Stomach (tissue), 9 donors: ENCODE results near the gene DMXL2. TPM values are rescaled to one million over a fixed set of nuclear protein-coding genes. Genes with fewer than 3 reads are reported as not detected.
"Not testable (repeated sequence)": the region's sequence is repeated elsewhere in the genome, so short reads cannot be mapped to it uniquely, and the experiment has no call there.

ENCODE experiments used
- DNase-seq, 2 donors: peaks; one replicate each; pipeline versions ENCODE4 v3.0.0 to v3.0.0-alpha.2; 2013 to 2019
- H3K27ac ChIP-seq, 5 donors: fragments of 200-600 bp in 4 of 5; sonication (generic) in 4 of 5; one replicate each; pipeline ENCODE4 v1.5.1; 2013 to 2019; ENCODE audit warnings: mild to moderate bottlenecking in 1 of 5, moderate library complexity in 1 of 5
- H3K27me3 ChIP-seq, 3 donors: fragments of 200-600 bp; sonication (generic); one replicate each; pipeline ENCODE4 v1.5.1; 2017 to 2019; ENCODE audit warnings: mixed run types in 1 of 3
- H3K36me3 ChIP-seq, 4 donors: fragments of 200-600 bp; sonication (generic); 1 replicate in 3 of 4; 2 replicates in 1 of 4; pipeline ENCODE4 v1.5.1; 2016 to 2019
- H3K4me1 ChIP-seq, 4 donors: fragments of 200-600 bp; sonication (generic); one replicate each; pipeline ENCODE4 v1.5.1; 2016 to 2019
- H3K4me3 ChIP-seq, 4 donors: fragments of 200-600 bp; sonication (generic) in 3 of 4; one replicate each; pipeline ENCODE4 v1.5.1; 2016 to 2019; ENCODE audit warnings: mild to moderate bottlenecking in 1 of 4
- H3K9me3 ChIP-seq, 4 donors: fragments of 200-600 bp; sonication (generic); one replicate each; pipeline ENCODE4 v1.5.1; 2016 to 2019
- CTCF ChIP-seq, 7 experiments: fragments of 450-650 bp in 4 of 7; fragments of 200-600 bp in 3 of 7; sonication (generic) in 3 of 7; IDR thresholded peaks; one replicate each; pipeline ENCODE4 v1.5.1; 2016 to 2019; ENCODE audit warnings: antibody characterized with exemption in 7 of 7, control low read depth in 2 of 7, mild to moderate bottlenecking in 1 of 7
- EP300 ChIP-seq: sonication (generic); formaldehyde crosslinking; IDR thresholded peaks from one replicate; pipeline ENCODE4 v1.6.1; 2017; ENCODE audit warnings: antibody characterized with exemption
- POLR2A ChIP-seq, 4 donors: fragments of 450-650 bp; IDR thresholded peaks; one replicate each; pipeline ENCODE4 v1.6.1; 2016; ENCODE audit warnings: antibody characterized with exemption in 4 of 4, control low read depth in 2 of 4, mild to moderate bottlenecking in 1 of 4, moderate library complexity in 1 of 4
- POLR2AphosphoS5 ChIP-seq, 3 donors: sonication (generic); formaldehyde crosslinking; IDR thresholded peaks; one replicate each; pipeline ENCODE4 v1.6.1; 2016; ENCODE audit warnings: antibody characterized with exemption in 3 of 3
- WGBS, 5 donors: extraction: QIAGEN DNeasy Blood & Tissue Kit in 3 of 5; methylation state at CpG; one replicate each; pipeline versions ENCODE4 v1.1.5 to v1.1.7; 2013 to 2018; 5-methylcytosine and 5-hydroxymethylcytosine counted together
- intact Hi-C: fragments of 100-400 bp; cut with DNase I; formaldehyde crosslinking; loops from one replicate; pipeline ENCODE4 v1.15.1; 2023; ENCODE audit warnings: low total_unique reads
- polyA plus RNA-seq, 3 donors: library from polyadenylated mRNA; stranded (reverse); fragments of 200-250 nt; gene quantifications; one replicate each; pipeline ENCODE4 v1.2.3, GENCODE V29; 2013
- total RNA-seq, 5 donors: library from RNA; depleted of rRNA; stranded (reverse); fragments of >200 nt; gene quantifications; one replicate each; pipeline versions ENCODE4 v1.1.0 to v1.2.3, GENCODE V29; 2014 to 2016
- donor health status: healthy with polysubstance abuse.
- donor health status: Bipolar disorder and iron deficiency.
- donor health status: healthy.

DMXL2 gene
- total and polyA plus RNA-seq, 8 donors = 4.9 to 78.4 (median 28.6) TPM

GRCh38 chr15:51667478-51667877 is 44.9 kb upstream of the DMXL2 start:
- WGBS, 5 donors = 61 to 69% (median 67%) methylated on average over 6 of the region's 6 CpGs

DNA sequence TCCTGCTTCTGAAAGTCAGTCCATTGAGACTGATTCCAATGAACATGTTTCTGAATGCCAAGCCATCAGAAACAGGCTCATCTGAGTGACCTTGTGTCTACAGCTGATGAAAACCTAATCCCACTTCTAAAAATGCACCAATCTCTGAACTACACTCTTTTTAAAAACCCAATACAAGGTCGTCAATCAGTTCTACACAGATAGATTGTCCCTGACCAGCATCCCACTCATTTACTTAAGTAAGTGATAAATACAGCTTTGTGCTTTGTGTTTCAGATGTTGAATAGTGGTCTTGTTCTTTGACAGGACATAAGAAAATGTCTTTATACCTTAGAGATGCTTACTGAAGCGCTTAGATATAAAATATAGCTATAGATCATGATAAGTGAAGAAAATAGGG is 38.5 kb upstream of the DMXL2 start:
- no peaks in the 10 kb centered on the region for H3K27me3 ChIP-seq
- H3K36me3 ChIP-seq = no peaks in the 10 kb centered on the region
- TF ChIP-seq POLR2A (IDR thresholded peaks at IDR 0.05) (no peak), POLR2AphosphoS5 (IDR thresholded peaks at IDR 0.05) (no peak), EP300 (no peak), CTCF (IDR thresholded peaks at IDR 0.05) (no peak)
- WGBS, 5 donors = 81 to 87% (median 84%) methylated on average over 2 of the region's 2 CpGs
- no peaks in the 10 kb centered on the region for H3K4me1 ChIP-seq
- no peak for DNase-seq
- intact Hi-C loops = no loop called here
- no peak overlapping the region for H3K27ac ChIP-seq
- no peaks in the 10 kb centered on the region for H3K9me3 ChIP-seq
- no peak overlapping the region for H3K4me3 ChIP-seq

More at GRCh38 chr15:51667478-51667877, 44.9 kb upstream of the DMXL2 start:
- H3K4me1 ChIP-seq = no peaks in the 10 kb centered on the region
- DNase-seq = no peak
- no peaks in the 10 kb centered on the region for H3K9me3 ChIP-seq
- no peak overlapping the region for H3K27ac ChIP-seq
- H3K36me3 ChIP-seq = no peaks in the 10 kb centered on the region
- no peak overlapping the region for H3K4me3 ChIP-seq
- no peaks in the 10 kb centered on the region for H3K27me3 ChIP-seq
- intact Hi-C loops = no loop called here
- TF ChIP-seq EP300 (no peak), CTCF (IDR thresholded peaks at IDR 0.05) (no peak), POLR2A (IDR thresholded peaks at IDR 0.05) (no peak), POLR2AphosphoS5 (IDR thresholded peaks at IDR 0.05) (no peak)

DNA sequence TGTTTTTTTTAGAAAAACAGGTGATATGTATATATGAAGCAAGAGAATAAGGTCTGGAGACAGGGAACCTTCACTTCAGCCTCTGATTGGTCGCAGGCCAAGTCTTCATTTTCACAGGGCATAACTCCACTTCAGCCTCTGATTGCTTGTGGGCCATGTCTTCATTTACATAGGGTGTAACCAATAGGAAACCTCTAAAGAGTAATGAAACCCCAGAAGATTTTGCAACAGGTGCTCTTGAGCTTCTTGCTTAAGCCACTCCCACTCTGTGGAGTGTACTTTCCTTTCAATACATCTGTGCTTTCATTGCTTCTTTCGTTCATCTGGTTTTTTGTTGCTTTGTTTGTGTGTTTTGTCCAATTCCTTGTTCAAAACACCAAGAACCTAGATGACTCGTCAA is 36.1 kb upstream of the DMXL2 start:
- H3K4me1 ChIP-seq = no peaks in the 10 kb centered on the region
- no peaks in the 10 kb centered on the region for H3K9me3 ChIP-seq
- intact Hi-C loops = no loop called here
- H3K4me3 ChIP-seq = no peak overlapping the region
- WGBS, 5 donors = 75 to 87% (median 82%) methylated on average over 3 of the region's 3 CpGs
- no peaks in the 10 kb centered on the region for H3K27me3 ChIP-seq
- H3K36me3 ChIP-seq = no peaks in the 10 kb centered on the region
- no peak for DNase-seq
- no peak overlapping the region for H3K27ac ChIP-seq
- no peak for TF ChIP-seq EP300
- TF ChIP-seq POLR2AphosphoS5 (IDR thresholded peaks at IDR 0.05) = no peak
- TF ChIP-seq CTCF (IDR thresholded peaks at IDR 0.05) = no peak
- TF ChIP-seq POLR2A (IDR thresholded peaks at IDR 0.05) = no peak

DNA sequence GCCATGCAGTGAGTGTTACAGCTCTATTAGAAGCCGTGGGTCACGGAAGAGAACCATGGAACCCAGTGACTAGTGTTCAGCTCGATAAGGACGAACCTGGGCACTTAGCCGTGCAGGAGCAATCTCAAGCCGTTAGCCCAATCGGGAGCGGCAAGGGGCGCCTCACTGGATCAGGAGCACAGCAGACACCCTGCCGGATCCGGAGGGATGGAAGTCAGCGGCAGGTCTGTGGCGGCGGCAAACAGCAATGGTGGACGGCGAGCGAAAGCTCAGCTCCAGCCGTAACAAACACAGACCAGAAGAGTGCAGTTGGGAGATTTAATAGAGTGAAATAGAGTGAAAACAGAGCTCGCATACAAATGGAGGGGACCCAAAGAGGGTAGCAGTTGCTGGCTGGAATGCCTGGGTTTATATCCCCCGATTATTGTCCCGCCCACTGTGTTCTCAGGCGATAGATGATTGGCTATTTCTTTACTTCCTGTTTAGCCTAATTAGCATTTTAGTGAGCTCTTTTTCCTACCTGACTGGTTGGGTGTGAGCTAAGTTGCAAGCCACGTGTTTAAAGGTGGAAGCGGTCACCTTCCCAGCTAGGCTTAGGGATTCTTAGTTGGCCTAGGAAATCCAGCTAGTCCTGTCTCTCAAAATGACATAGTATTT is 33.0 kb upstream of the DMXL2 start:
- H3K36me3 ChIP-seq, H3K4me3 ChIP-seq, intact Hi-C loops, H3K27me3 ChIP-seq, H3K27ac ChIP-seq, H3K4me1 ChIP-seq, DNase-seq, H3K9me3 ChIP-seq: not testable (repeated sequence)
- WGBS, 5 donors = 92 to 94% (median 94%) methylated on average over 24 of the region's 24 CpGs

- whole genome bisulfite sequencing, 5 donors = 82 to 93% (median 92%) methylated on average over 5 of the region's 5 CpGs
- Histone ChIP-seq H3K27ac (no peak overlapping the region), H3K9me3 (no peaks in the 10 kb centered on the region), H3K36me3 (no peaks in the 10 kb centered on the region), H3K4me3 (no peak overlapping the region), H3K27me3 (no peaks in the 10 kb centered on the region), H3K4me1 (peaks cover 0 to 7% (median 0%) of the 10 kb centered on the region in 4 donors)
- no peak for TF ChIP-seq POLR2A (IDR thresholded peaks at IDR 0.05)
- no peak for TF ChIP-seq CTCF (IDR thresholded peaks at IDR 0.05)
- TF ChIP-seq EP300 = no peak
- TF ChIP-seq POLR2AphosphoS5 (IDR thresholded peaks at IDR 0.05) = no peak
- DNase-seq = no peak
- intact Hi-C loops = loop anchor here (5.0 kb wide), 1 partner anchor 120 kb away; no protein-coding TSS in a partner anchor
Measured at GRCh38 chr15:51652084-51652668, 29.6 kb upstream of the DMXL2 start.
